Measurements from ENCODE around the gene LORICRIN.

DNA sequence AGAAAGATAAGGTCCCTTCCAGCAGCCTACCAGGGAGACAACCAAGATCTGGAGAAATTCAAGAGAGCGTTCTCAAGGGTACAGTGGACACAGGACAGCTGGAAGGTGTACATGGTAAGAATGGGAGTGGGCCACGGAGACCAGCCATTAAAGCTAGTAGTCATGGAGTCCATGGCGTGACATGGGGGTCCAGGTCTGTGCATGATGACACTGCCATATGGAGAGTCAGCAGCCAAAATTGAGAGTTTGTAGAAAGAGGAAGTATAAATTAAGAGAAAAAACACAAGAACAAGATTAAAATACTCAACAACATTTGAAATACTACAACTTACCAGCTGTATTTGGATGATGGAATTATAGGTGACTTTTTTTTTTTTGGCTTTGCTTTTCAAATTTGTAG lies 7.9 kb upstream of the LORICRIN start:
- TF ChIP-seq, protein P1, sequence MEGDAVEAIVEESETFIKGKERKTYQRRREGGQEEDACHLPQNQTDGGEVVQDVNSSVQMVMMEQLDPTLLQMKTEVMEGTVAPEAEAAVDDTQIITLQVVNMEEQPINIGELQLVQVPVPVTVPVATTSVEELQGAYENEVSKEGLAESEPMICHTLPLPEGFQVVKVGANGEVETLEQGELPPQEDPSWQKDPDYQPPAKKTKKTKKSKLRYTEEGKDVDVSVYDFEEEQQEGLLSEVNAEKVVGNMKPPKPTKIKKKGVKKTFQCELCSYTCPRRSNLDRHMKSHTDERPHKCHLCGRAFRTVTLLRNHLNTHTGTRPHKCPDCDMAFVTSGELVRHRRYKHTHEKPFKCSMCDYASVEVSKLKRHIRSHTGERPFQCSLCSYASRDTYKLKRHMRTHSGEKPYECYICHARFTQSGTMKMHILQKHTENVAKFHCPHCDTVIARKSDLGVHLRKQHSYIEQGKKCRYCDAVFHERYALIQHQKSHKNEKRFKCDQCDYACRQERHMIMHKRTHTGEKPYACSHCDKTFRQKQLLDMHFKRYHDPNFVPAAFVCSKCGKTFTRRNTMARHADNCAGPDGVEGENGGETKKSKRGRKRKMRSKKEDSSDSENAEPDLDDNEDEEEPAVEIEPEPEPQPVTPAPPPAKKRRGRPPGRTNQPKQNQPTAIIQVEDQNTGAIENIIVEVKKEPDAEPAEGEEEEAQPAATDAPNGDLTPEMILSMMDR (IDR thresholded peaks at IDR 0.05; ENCODE audit: low read length), result no peak
- no peak for TF ChIP-seq EZH2 (IDR thresholded peaks at IDR 0.05; ENCODE audit: borderline replicate concordance, low read length)

Measured in OCI-LY1 (cell line).